ENCODE data around the gene JPT2.

The JPT2 gene

GRCh38 chr16:1651974-1652312, 26.1 kb upstream of the JPT2 start:
- TF ChIP-seq, protein P1, sequence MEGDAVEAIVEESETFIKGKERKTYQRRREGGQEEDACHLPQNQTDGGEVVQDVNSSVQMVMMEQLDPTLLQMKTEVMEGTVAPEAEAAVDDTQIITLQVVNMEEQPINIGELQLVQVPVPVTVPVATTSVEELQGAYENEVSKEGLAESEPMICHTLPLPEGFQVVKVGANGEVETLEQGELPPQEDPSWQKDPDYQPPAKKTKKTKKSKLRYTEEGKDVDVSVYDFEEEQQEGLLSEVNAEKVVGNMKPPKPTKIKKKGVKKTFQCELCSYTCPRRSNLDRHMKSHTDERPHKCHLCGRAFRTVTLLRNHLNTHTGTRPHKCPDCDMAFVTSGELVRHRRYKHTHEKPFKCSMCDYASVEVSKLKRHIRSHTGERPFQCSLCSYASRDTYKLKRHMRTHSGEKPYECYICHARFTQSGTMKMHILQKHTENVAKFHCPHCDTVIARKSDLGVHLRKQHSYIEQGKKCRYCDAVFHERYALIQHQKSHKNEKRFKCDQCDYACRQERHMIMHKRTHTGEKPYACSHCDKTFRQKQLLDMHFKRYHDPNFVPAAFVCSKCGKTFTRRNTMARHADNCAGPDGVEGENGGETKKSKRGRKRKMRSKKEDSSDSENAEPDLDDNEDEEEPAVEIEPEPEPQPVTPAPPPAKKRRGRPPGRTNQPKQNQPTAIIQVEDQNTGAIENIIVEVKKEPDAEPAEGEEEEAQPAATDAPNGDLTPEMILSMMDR (IDR thresholded peaks at IDR 0.05; ENCODE audit: low read depth, low read length) = no peak
- no peak overlapping the region for H3K4me3 ChIP-seq (ENCODE audit: low read depth, low read length)

- TF ChIP-seq, protein P1 (IDR thresholded peaks at IDR 0.05; ENCODE audit: low read depth, low read length) = no peak
These were observed 25.1 kb upstream of the JPT2 start for GRCh38 chr16:1653023-1653422.

GRCh38 chr16:1654505-1655268, 23.4 kb upstream of the JPT2 start:
- TF ChIP-seq, protein P1 (IDR thresholded peaks at IDR 0.05; ENCODE audit: low read depth, low read length) = no peak
- H3K4me3 ChIP-seq (ENCODE audit: low read depth, low read length) = no peak overlapping the region

More at GRCh38 chr16:1653023-1653422, 25.1 kb upstream of the JPT2 start:
- no peak overlapping the region for H3K4me3 ChIP-seq (ENCODE audit: low read depth, low read length)

DNA sequence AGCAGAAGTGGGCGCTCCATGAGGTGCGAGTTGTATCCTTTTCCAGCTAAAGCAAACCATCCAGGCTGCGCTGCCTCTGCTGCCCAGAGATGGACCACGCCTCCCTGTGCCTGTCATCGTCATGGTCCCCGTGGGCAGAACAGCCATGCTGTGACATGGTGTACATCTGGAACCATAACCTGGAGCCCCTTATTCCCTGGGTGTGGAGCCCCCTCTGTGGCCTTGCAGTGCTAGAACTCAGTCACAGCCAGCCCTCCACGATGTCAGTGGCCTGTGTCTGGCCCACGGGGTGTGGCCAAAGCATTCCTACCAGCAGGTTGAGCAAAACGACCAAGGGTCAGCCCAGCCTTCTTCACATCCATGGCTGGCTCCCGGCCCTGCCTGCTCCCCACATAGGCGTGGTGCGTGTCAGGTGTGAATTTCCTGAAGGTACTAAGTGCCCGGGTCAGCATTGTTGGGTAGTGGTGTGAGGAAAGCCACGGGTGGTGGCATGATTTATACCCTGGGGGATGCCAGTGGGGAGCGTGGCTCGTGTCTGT, 22.7 kb upstream of the JPT2 start:
- TF ChIP-seq, protein P1 (IDR thresholded peaks at IDR 0.05; ENCODE audit: low read depth, low read length) = no peak
- no peak overlapping the region for H3K4me3 ChIP-seq (ENCODE audit: low read depth, low read length)

DNA sequence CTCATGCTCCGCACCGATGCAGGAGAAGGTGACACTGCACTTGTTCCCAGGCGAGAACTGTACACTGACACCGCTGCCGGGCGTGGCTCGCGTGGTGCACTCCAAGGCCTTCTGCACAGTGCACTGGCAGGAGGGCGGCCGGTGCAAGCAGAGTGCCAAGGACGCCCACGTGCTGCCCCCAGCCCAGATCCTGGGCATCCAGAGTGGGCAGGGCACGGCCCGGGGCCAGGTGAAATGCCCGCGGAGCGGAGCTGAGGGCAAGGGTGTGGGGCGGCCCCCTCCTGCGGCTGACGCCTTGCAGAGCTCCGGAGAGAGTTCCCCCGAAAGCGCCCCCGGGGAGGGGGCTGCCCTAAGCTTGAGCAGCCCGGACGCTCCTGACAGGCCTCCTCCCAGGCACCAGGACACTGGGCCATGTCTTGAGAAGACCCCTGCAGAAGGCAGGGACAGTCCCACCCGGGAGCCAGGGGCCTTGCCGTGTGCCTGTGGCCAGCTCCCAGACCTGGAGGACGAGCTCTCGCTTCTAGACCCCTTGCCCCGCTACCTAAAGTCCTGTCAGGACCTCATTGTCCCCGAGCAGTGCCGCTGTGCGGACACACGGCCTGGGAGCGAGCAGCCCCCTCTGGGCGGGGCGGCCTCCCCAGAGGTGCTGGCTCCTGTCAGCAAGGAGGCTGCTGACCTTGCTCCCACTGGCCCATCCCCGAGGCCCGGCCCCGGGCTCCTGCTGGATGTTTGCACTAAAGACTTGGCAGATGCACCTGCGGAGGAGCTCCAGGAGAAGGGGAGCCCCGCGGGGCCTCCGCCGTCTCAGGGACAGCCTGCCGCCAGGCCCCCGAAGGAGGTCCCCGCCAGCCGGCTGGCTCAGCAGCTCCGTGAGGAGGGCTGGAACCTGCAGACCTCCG, 21.9 kb upstream of the JPT2 start:
- TF ChIP-seq, protein P1 (IDR thresholded peaks at IDR 0.05; ENCODE audit: low read depth, low read length) = no peak
- H3K4me3 ChIP-seq (ENCODE audit: low read depth, low read length) = no peak overlapping the region

- H3K4me3 ChIP-seq (ENCODE audit: low read depth, low read length) = no peak overlapping the region
- TF ChIP-seq, protein P1 (IDR thresholded peaks at IDR 0.05; ENCODE audit: low read depth, low read length) = no peak
These were observed 21.1 kb upstream of the JPT2 start for GRCh38 chr16:1656808-1657617.

All from WI38 (cell line).